ENCODE data around the gene SSPN. TPM values are rescaled to one million over a fixed set of nuclear protein-coding genes. Genes with fewer than 3 reads are reported as not detected.

SSPN gene
- total and polyA plus RNA-seq, 8 donors, result 1.8 to 52.4 (median 11.1) TPM

DNA sequence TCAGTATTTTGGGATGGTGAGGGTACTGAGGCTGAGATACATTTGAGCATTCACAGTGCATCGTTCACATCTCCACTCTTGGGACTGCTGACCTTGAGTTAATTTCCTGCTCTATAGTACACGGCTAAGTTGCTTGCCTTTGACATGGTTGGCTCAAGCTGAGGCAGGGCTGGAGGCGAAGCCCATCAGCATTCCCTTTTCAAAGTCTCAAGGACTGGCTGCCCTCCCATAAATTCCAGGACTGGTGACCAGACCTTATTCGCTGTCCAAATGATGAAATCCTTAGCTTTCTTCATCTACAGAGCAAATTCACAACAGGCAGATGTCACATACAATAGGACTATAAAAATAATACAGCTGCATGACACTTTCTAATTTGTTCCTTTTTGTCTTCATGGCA is 85.9 kb downstream of the SSPN start:
- WGBS, 5 donors, result 75 to 91% (median 85%) methylated on average over 4 of the region's 4 CpGs
- no peaks in the 10 kb centered on the region for H3K4me1 ChIP-seq
- no peaks in the 10 kb centered on the region for H3K36me3 ChIP-seq
- TF ChIP-seq CTCF (IDR thresholded peaks at IDR 0.05) (no peak), POLR2AphosphoS5 (IDR thresholded peaks at IDR 0.05) (no peak), POLR2A (IDR thresholded peaks at IDR 0.05) (no peak)
- no peak for DNase-seq
- intact Hi-C loops (cut with DNase I; ENCODE audit: low total_unique reads), result no loop called here
- H3K27ac ChIP-seq, result no peak overlapping the region
- H3K27me3 ChIP-seq, result no peaks in the 10 kb centered on the region
- peaks cover 0 to 8% (median 0%) of the 10 kb centered on the region in 4 donors for H3K9me3 ChIP-seq
- no peak overlapping the region for H3K4me3 ChIP-seq

GRCh38 chr12:26282339-26282940 is 87.1 kb downstream of the SSPN start:
- intact Hi-C loops (cut with DNase I; ENCODE audit: low total_unique reads), result no loop called here
- DNase-seq, result no peak
- TF ChIP-seq EP300 (IDR thresholded peaks at IDR 0.05), result no peak
- no peak for TF ChIP-seq CTCF (IDR thresholded peaks at IDR 0.05)
- TF ChIP-seq POLR2A (IDR thresholded peaks at IDR 0.05), result no peak
- TF ChIP-seq POLR2AphosphoS5 (IDR thresholded peaks at IDR 0.05), result no peak
- no peaks in the 10 kb centered on the region for H3K36me3 ChIP-seq
- no peaks in the 10 kb centered on the region for H3K4me1 ChIP-seq
- H3K4me3 ChIP-seq, result no peak overlapping the region
- H3K27ac ChIP-seq, result no peak overlapping the region
- peaks cover 0 to 8% (median 0%) of the 10 kb centered on the region in 4 donors for H3K9me3 ChIP-seq
- no peaks in the 10 kb centered on the region for H3K27me3 ChIP-seq
- 78 to 90% (median 86%) methylated on average over 4 of the region's 4 CpGs for WGBS, 5 donors

DNA sequence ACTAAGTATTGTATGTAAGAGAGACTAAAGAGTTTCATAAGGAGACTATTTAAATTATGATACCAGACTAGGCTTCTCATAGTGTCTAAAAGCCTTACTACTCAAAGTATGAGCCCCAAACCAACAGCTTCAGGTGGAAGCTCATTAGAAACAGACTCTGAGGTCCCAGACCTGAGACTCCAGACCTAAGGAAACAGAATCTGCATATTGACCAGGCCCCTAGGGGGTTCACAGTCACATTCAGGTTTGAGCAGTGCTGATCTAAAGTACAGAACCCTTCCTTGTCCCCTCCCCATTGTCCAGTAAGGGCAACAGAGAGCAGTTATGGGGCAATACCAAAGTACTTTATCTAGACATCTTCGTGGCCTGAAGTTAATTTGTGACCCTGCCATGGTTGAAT is 87.7 kb downstream of the SSPN start:
- TF ChIP-seq EP300 (IDR thresholded peaks at IDR 0.05) (no peak), CTCF (IDR thresholded peaks at IDR 0.05) (no peak), POLR2A (IDR thresholded peaks at IDR 0.05) (no peak), POLR2AphosphoS5 (IDR thresholded peaks at IDR 0.05) (no peak)
- DNase-seq, result no peak
- intact Hi-C loops (cut with DNase I; ENCODE audit: low total_unique reads), result no loop called here
- H3K36me3 ChIP-seq, result no peaks in the 10 kb centered on the region
- 12 to 39% (median 27%) methylated on average over 1 of the region's 1 CpG for WGBS, 5 donors
- H3K27me3 ChIP-seq, result no peaks in the 10 kb centered on the region
- H3K9me3 ChIP-seq, result peaks cover 0 to 8% (median 0%) of the 10 kb centered on the region in 4 donors
- H3K4me1 ChIP-seq, result peaks cover 0 to 5% (median 3%) of the 10 kb centered on the region in 4 donors
- H3K27ac ChIP-seq, result no peak overlapping the region
- H3K4me3 ChIP-seq, result no peak overlapping the region

- TF ChIP-seq EP300 (IDR thresholded peaks at IDR 0.05) (no peak), POLR2A (IDR thresholded peaks at IDR 0.05) (no peak), POLR2AphosphoS5 (IDR thresholded peaks at IDR 0.05) (no peak), CTCF (IDR thresholded peaks at IDR 0.05) (no peak)
- 69 to 95% (median 82%) methylated on average over 2 of the region's 2 CpGs for WGBS, 5 donors
- Histone ChIP-seq H3K4me1 (peaks cover 0 to 8% (median 6%) of the 10 kb centered on the region in 4 donors), H3K4me3 (no peak overlapping the region), H3K27me3 (no peaks in the 10 kb centered on the region), H3K36me3 (no peaks in the 10 kb centered on the region), H3K27ac (no peak overlapping the region), H3K9me3 (peaks cover 0 to 8% (median 0%) of the 10 kb centered on the region in 4 donors)
- no peak for DNase-seq
- intact Hi-C loops (cut with DNase I; ENCODE audit: low total_unique reads), result no loop called here
Observed at GRCh38 chr12:26283617-26284016, 88.2 kb downstream of the SSPN start.
